Endothelial cell of umbilical vein (primary cell): ENCODE measurements around the gene ZNF709. TPM values are rescaled to one million over a fixed set of nuclear protein-coding genes. Genes with fewer than 3 reads are reported as not detected.
"Not testable (repeated sequence)": the region's sequence is repeated elsewhere in the genome, so short reads cannot be mapped to it uniquely, and the experiment has no call there.

Source experiments
- BruUV-seq: library from RNA; stranded (reverse); fragments of 400-500 nt; replicated peaks from 2 replicates; lab custom pipeline; 2021; lab: Mats Ljungman, UMichigan
- CTCF ChIA-PET: fragments of 300-600, 350-600 bp; sonication (Branson Sonifier 250); formaldehyde crosslinking; loops from one replicate; lab custom pipeline; 2021; ENCODE audit warnings: antibody characterized with exemption, inconsistent platforms; lab: Charles Lee
- POLR2A ChIA-PET: fragments of 300-600, 350-600 bp; sonication (Branson Sonifier 250); formaldehyde crosslinking; loops from one replicate; lab custom pipeline; 2021; ENCODE audit warnings: antibody characterized with exemption, inconsistent platforms; lab: Charles Lee
- DNase-seq: peaks from one replicate; pipeline ENCODE4 v3.0.0-alpha.2; 2011; ENCODE audit warnings: low read depth, low spot score
- FAIRE-seq: peaks from 2 replicates; lab custom pipeline; 2011; peaks lifted over from hg19 to GRCh38; lab: Jason Lieb, UNC
- H2AFZ ChIP-seq: 2 replicates; pipeline ENCODE4 v1.6.0; 2012; ENCODE audit warnings: low read depth, low read length, control low read depth, inconsistent platforms
- H3K27ac ChIP-seq: 2 replicates; pipeline ENCODE4 v1.5.1; 2011; ENCODE audit warnings: low read depth, mild to moderate bottlenecking, control low read depth, low read length, moderate library complexity; ENCODE audit not compliant: insufficient read depth
- H3K27me3 ChIP-seq, 2 experiments: 2 replicates each; pipeline versions ENCODE4 v1.6.0 to v1.6.1; 2011; ENCODE audit warnings: low read length in 2 of 2, mixed read lengths in 1 of 2; ENCODE audit not compliant: control insufficient read depth in 2 of 2, insufficient read depth in 2 of 2
- H3K36me3 ChIP-seq, 2 experiments: 2 replicates in 1 of 2; 3 replicates in 1 of 2; pipeline ENCODE4 v1.5.1; 2011; ENCODE audit warnings: low read length in 2 of 2, mild to moderate bottlenecking in 1 of 2, moderate library complexity in 1 of 2; ENCODE audit not compliant: control insufficient read depth in 2 of 2, insufficient read depth in 2 of 2; ENCODE audit errors: extremely low read depth in 1 of 2
- H3K4me1 ChIP-seq: 3 replicates; pipeline ENCODE4 v1.5.1; 2011; ENCODE audit warnings: mild to moderate bottlenecking, low read length; ENCODE audit not compliant: control insufficient read depth, insufficient read depth; ENCODE audit errors: extremely low read depth
- H3K4me2 ChIP-seq: 2 replicates; pipeline ENCODE4 v1.6.1; 2011; ENCODE audit warnings: low read length, control low read depth, mixed read lengths; ENCODE audit not compliant: insufficient read depth
- H3K4me3 ChIP-seq, 3 experiments: fragments of 200-600 bp in 1 of 3; sonication (generic), shearing (Covaris generic) in 1 of 3; replicated peaks in 1 of 3; 2 replicates each; pipeline ENCODE4 v1.5.1; 2011 to 2016; ENCODE audit warnings: control low read depth in 3 of 3, low read length in 3 of 3, mild to moderate bottlenecking in 2 of 3, inconsistent platforms in 1 of 3, low read depth in 1 of 3, moderate library complexity in 1 of 3; ENCODE audit not compliant: insufficient read depth in 1 of 3
- H3K79me2 ChIP-seq: 2 replicates; pipeline ENCODE4 v1.6.0; 2012; ENCODE audit warnings: low read length, inconsistent platforms; ENCODE audit not compliant: control insufficient read depth, insufficient read depth
- H3K9ac ChIP-seq: replicated peaks from 2 replicates; pipeline ENCODE3; 2011; ENCODE audit warnings: low read length, control low read depth; ENCODE audit not compliant: insufficient read depth; ENCODE audit errors: extremely low read depth
- H3K9me1 ChIP-seq: replicated peaks from 3 replicates; pipeline ENCODE4 v1.6.0; 2011; ENCODE audit warnings: mild to moderate bottlenecking, low read length; ENCODE audit not compliant: control insufficient read depth, insufficient read depth; ENCODE audit errors: extremely low read depth
- H3K9me3 ChIP-seq: replicated peaks from 2 replicates; pipeline ENCODE4 v1.5.1; 2012; ENCODE audit warnings: low read length, inconsistent platforms; ENCODE audit not compliant: control insufficient read depth, insufficient read depth
- H4K20me1 ChIP-seq: replicated peaks from 2 replicates; pipeline ENCODE3; 2011; ENCODE audit warnings: mild to moderate bottlenecking, low read length; ENCODE audit not compliant: control insufficient read depth, insufficient read depth; ENCODE audit errors: extremely low read depth
- EZH2 ChIP-seq: IDR thresholded peaks from 2 replicates; pipeline ENCODE4 v1.6.1; 2012; ENCODE audit warnings: borderline replicate concordance, low read depth, mild to moderate bottlenecking, moderate library complexity, low read length, inconsistent platforms; ENCODE audit not compliant: severe bottlenecking
- FOS ChIP-seq: IDR thresholded peaks from 2 replicates; pipeline ENCODE4 v1.6.1; 2011; ENCODE audit warnings: mild to moderate bottlenecking, low read length, moderate library complexity, borderline replicate concordance; ENCODE audit not compliant: insufficient read depth
- GATA2 ChIP-seq: IDR thresholded peaks from 2 replicates; pipeline ENCODE4 v1.7.0; 2011; ENCODE audit warnings: low read depth, mild to moderate bottlenecking, moderate library complexity, mixed read lengths, low read length; ENCODE audit not compliant: insufficient read length, insufficient read depth
- JUN ChIP-seq: IDR thresholded peaks from 2 replicates; pipeline ENCODE4 v1.6.1; 2011; ENCODE audit warnings: borderline replicate concordance, low read depth; ENCODE audit not compliant: insufficient read length, insufficient read depth
- MYC ChIP-seq: IDR thresholded peaks from one replicate; pipeline ENCODE4 v1.6.1; 2011; ENCODE audit warnings: mild to moderate bottlenecking, low read depth, low read length
- POLR2A ChIP-seq: IDR thresholded peaks from 2 replicates; pipeline ENCODE4 v1.6.1; 2012; ENCODE audit warnings: low read depth, mild to moderate bottlenecking, control low read depth, low read length
- POLR2AphosphoS5 ChIP-seq: IDR thresholded peaks from 2 replicates; pipeline ENCODE4 v1.6.1; 2012; ENCODE audit warnings: low read depth, mild to moderate bottlenecking, control low read depth, low read length, moderate library complexity; ENCODE audit not compliant: insufficient read depth
- dilution Hi-C: fragments of 300-500 bp; cut with MboI; formaldehyde crosslinking; loops from one replicate; pipeline ENCODE4 v1.15.0; 2019; ENCODE audit warnings: low sequenced_read_pairs; ENCODE audit not compliant: extremely low pct_ligation_motif_present
- intact Hi-C: fragments of 100-400 bp; cut with micrococcal nuclease; formaldehyde crosslinking; loops from one replicate; pipeline ENCODE4 v1.10.0; 2022
- polyA plus RNA-seq, 4 experiments: library from polyadenylated mRNA; depleted of rRNA in 3 of 4; stranded (reverse) in 3 of 4; unstranded in 1 of 4; fragments of >200 nt; gene quantifications; 2 replicates each; pipeline versions ENCODE4 v1.2.1 to v1.2.3, GENCODE V29; 2011 to 2012; ENCODE audit warnings: missing spikeins in 1 of 4
- total RNA-seq: library from RNA; stranded (reverse); gene quantifications from 2 replicates; pipeline ENCODE4 v1.2.3, GENCODE V29; 2021
- TF ChIP-seq, protein P1 (sequence below), 2 donors: IDR thresholded peaks; 1 replicate in 1 of 2; 2 replicates in 1 of 2; pipeline ENCODE4 v1.5.1; 2011; ENCODE audit warnings: low read length in 2 of 2, mild to moderate bottlenecking in 2 of 2, moderate library complexity in 2 of 2, control low read depth in 1 of 2, inconsistent platforms in 1 of 2, low read depth in 1 of 2; ENCODE audit not compliant: insufficient read depth in 1 of 2; ENCODE audit errors: extremely low read depth in 1 of 2
- TF ChIP-seq, protein P2 (sequence below): IDR thresholded peaks from 2 replicates; pipeline ENCODE4 v1.6.1; 2011; ENCODE audit not compliant: insufficient read depth, insufficient read length

Gene ZNF709
- total and polyA plus RNA-seq, 2 donors (not counting 3 experiments of a cell fraction or from before 2014, with no cell fraction given), result 0.65 to 1.8 TPM

DNA sequence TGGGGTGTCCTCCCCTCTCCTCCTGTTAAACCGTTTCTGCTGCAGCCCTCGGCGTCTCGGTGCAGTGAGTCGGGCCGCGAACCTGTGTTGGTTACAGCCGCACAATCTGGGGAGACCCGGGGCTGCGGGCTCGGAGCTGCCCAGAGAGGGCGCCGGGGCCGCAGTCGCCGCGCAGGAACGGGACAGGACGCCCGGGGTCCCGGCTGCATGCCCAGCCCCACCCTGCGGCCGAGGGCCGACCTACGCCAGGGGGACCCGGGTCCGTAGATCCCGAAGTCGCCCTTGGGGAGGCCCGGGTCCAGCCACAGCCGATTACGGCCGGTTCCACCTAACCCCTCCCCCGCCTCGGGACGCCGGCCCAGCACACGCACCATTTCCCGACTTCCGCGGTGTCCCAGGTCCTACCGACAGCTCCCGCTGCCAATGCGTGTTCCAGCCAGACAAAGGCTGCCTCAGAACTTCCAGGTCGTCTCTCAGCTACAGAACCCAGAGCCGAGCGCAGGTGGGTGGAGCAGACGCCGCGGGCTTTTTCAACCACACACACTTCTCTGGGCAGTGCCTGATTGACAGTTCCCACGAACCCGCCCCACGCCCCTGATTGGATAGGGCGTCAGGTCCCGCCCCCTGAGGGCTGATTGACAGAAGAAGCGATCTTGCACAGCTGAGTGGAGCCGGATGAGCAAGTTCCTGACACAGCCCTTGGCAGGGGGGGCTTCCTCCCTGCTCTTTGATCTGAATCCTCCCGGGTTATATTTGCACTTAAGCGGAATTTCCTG lies 43.9 kb downstream of the ZNF709 start, which contains the start of gene ZNF443:
Gene ZNF443 (minus strand): TSS at position 481 of the 776 bp plus-strand sequence. CDS start 107 bp downstream, at position 374.
- Histone ChIP-seq H2AFZ (peak within 1 kb of the TSS; percentile 86), H3K4me3 (peak within 1 kb of the TSS; percentile 51 to 93 (median 59)), H3K9me3 (no peaks in the 10 kb centered on the region), H3K9me1 (no peaks in the 10 kb centered on the region), H3K36me3 (no peaks in the 10 kb centered on the region), H3K27me3 (no peaks in the 10 kb centered on the region), H3K27ac (peak within 1 kb of the TSS; percentile 4), H3K79me2 (no peaks in the 10 kb centered on the region), H3K4me1 (peaks cover 2% of the 10 kb centered on the region), H3K9ac (peak within 1 kb of the TSS; percentile 11), H3K4me2 (peak within 1 kb of the TSS; percentile 76), H4K20me1 (no peaks in the 10 kb centered on the region)
- peak; percentile 98 for FAIRE-seq
- POLR2A ChIA-PET, result no interaction called here
- TF ChIP-seq, protein P1, sequence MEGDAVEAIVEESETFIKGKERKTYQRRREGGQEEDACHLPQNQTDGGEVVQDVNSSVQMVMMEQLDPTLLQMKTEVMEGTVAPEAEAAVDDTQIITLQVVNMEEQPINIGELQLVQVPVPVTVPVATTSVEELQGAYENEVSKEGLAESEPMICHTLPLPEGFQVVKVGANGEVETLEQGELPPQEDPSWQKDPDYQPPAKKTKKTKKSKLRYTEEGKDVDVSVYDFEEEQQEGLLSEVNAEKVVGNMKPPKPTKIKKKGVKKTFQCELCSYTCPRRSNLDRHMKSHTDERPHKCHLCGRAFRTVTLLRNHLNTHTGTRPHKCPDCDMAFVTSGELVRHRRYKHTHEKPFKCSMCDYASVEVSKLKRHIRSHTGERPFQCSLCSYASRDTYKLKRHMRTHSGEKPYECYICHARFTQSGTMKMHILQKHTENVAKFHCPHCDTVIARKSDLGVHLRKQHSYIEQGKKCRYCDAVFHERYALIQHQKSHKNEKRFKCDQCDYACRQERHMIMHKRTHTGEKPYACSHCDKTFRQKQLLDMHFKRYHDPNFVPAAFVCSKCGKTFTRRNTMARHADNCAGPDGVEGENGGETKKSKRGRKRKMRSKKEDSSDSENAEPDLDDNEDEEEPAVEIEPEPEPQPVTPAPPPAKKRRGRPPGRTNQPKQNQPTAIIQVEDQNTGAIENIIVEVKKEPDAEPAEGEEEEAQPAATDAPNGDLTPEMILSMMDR (IDR thresholded peaks at IDR 0.05; ENCODE audit: extremely low read depth in 1 of 2, insufficient read depth in 1 of 2, low read depth in 1 of 2, low read length in 2 of 2), result peak in 1 of 2 donors; percentile 6
- TF ChIP-seq JUN (no peak), GATA2 (no peak), EZH2 (no peak), POLR2A (peak; percentile 29), MYC (no peak), FOS (no peak), POLR2AphosphoS5 (peak; percentile 70)
- TF ChIP-seq, protein P2, sequence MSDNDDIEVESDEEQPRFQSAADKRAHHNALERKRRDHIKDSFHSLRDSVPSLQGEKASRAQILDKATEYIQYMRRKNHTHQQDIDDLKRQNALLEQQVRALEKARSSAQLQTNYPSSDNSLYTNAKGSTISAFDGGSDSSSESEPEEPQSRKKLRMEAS, result no peak
- intact Hi-C loops, result loop anchor here (1.0 to 2.0 kb wide), 4 partner anchors 39 to 170 kb away; partner anchors contain the start of genes ZNF490, ZNF709, ZNF791 and ZNF799
- dilution Hi-C loops, result no loop called here
- CTCF ChIA-PET, result interaction anchor here (0.8 to 1.2 kb wide), 2 partner anchors 40 to 517 kb away, joined by 3 read pairs; partner anchors contain the start of gene ZNF799
- peak; percentile 99 for DNase-seq
- no TSS peak for BruUV-seq

DNA sequence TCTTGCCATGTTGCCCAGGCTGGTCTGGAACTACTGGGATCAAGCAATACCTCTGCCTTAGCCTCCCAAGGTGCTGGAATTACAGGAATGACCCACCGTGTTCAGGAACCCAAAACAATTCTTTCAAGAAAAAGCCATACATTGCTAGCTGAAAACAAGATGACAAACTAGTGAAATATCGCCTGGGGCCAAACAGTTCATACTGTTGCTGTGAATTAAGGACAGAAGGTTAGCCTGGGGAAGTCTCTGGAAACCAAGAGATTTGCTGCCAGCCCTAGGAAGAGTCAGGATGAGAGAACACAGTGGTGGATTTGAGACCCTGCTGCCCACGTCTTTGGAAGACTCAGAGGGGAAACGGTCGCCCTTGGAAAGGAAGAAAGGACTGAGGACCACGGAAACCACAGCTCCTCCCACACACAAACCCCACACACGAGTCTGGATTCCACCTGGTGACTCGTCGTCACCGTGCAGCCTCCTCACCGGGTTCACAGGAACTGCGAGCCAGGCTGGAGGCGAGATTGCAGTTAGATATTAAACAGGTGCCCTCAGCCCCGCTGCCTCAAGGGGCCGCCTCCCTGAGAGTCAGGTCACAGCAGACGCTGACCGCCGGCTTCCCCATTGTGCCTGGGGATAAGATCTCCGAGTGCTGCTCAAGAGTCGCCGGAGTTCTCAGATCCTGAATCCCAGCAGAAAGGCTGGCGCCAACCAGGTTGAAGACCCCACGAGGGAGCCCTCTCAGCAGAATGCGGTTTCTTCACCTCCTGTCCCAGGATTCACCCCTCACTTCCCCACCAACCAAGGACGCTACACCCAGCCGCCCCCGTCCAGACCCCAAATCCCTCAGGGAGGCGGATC lies 44.7 kb downstream of the ZNF709 start:
- H3K79me2 ChIP-seq, POLR2A ChIA-PET, H3K27ac ChIP-seq, dilution Hi-C loops, H3K27me3 ChIP-seq, H3K36me3 ChIP-seq, H3K9me1 ChIP-seq, H4K20me1 ChIP-seq, H3K4me1 ChIP-seq, BruUV-seq, H3K9me3 ChIP-seq: not testable (repeated sequence)
- DNase-seq (peak; percentile 13), FAIRE-seq (peak; percentile 67)
- peak overlapping the region; percentile 11 for H3K9ac ChIP-seq
- peak overlapping the region; percentile 76 for H3K4me2 ChIP-seq
- H2AFZ ChIP-seq, result peak overlapping the region; percentile 86
- H3K4me3 ChIP-seq, result peak overlapping the region; percentile 51 to 93 (median 59)
- CTCF ChIA-PET, result interaction anchor here (1.2 kb wide), 1 partner anchor 516 kb away, joined by 3 read pairs; no protein-coding TSS in a partner anchor
- intact Hi-C loops, result loop anchor here (1.0 to 2.0 kb wide), 3 partner anchors 44 to 171 kb away; partner anchors contain the start of genes ZNF490, ZNF709 and ZNF791
